ENCODE measurements around the gene ATP1A2.

DNA sequence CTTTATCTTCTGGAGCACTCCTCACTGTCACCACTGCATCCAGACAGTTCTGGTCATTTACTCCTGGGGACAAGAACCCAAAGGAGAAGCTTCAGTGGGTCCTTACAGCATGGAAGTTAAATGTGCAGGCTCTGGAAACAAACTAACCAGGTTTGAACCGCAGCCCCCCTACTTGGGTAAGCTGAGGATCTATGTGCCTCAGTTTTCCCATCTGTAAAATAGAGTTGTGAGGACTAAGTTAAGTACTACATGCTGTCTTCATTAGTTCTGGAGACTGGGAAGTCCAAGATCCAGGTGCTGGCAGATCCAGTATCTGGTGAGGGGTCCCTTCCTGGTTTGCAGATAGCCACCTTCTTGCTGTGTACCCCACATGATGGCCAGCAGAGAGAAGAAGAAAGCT is 8.0 kb upstream of the ATP1A2 start:
- TF ChIP-seq EP300 (IDR thresholded peaks at IDR 0.05) (no peak), POLR2A (IDR thresholded peaks at IDR 0.05) (no peak), POLR2AphosphoS5 (IDR thresholded peaks at IDR 0.05) (no peak)
- TF ChIP-seq, protein P1, sequence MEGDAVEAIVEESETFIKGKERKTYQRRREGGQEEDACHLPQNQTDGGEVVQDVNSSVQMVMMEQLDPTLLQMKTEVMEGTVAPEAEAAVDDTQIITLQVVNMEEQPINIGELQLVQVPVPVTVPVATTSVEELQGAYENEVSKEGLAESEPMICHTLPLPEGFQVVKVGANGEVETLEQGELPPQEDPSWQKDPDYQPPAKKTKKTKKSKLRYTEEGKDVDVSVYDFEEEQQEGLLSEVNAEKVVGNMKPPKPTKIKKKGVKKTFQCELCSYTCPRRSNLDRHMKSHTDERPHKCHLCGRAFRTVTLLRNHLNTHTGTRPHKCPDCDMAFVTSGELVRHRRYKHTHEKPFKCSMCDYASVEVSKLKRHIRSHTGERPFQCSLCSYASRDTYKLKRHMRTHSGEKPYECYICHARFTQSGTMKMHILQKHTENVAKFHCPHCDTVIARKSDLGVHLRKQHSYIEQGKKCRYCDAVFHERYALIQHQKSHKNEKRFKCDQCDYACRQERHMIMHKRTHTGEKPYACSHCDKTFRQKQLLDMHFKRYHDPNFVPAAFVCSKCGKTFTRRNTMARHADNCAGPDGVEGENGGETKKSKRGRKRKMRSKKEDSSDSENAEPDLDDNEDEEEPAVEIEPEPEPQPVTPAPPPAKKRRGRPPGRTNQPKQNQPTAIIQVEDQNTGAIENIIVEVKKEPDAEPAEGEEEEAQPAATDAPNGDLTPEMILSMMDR (IDR thresholded peaks at IDR 0.05), result no peak
